GM12872 (cell line): ENCODE data around the gene F2RL3.

Experiments used
- TF ChIP-seq, protein P1 (sequence below): IDR thresholded peaks from 3 replicates; pipeline ENCODE4 v1.5.1; 2011; ENCODE audit warnings: low read depth, mild to moderate bottlenecking, low read length, moderate library complexity; ENCODE audit not compliant: insufficient read depth

The F2RL3 gene

DNA sequence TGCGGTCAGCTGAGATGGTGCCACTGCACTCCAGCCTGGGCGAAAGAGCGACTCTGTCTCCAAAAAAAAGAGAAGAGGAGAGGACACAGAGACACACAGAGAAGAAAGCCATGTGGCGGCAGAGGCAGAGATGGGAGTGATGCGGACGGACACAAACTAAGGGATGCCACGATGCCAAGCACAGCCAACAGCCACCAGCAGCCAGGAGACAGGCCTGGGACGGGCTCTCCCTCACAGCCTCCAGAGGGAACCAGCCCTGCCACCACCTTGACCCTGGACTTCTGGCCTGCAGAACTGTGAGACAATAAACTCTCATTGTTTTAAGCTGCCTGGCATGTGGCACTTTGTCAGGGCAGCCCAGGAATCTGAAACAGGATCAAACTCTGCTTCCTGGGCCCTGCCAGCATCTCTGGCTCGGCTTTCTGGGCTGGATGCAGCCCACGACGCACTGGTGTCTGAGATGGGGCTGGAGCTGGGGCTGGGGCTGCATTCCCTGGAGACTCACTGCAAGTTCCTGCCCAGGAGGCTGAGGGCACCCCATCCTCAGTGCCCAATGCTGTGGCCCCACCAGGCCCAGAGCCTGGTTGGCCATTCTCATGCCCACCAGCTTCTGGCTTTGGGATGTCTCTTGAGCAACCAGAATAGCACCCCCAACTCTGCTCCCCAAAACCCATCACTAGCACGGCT lies 3.0 kb downstream of the F2RL3 start:
- TF ChIP-seq, protein P1, sequence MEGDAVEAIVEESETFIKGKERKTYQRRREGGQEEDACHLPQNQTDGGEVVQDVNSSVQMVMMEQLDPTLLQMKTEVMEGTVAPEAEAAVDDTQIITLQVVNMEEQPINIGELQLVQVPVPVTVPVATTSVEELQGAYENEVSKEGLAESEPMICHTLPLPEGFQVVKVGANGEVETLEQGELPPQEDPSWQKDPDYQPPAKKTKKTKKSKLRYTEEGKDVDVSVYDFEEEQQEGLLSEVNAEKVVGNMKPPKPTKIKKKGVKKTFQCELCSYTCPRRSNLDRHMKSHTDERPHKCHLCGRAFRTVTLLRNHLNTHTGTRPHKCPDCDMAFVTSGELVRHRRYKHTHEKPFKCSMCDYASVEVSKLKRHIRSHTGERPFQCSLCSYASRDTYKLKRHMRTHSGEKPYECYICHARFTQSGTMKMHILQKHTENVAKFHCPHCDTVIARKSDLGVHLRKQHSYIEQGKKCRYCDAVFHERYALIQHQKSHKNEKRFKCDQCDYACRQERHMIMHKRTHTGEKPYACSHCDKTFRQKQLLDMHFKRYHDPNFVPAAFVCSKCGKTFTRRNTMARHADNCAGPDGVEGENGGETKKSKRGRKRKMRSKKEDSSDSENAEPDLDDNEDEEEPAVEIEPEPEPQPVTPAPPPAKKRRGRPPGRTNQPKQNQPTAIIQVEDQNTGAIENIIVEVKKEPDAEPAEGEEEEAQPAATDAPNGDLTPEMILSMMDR: no peak

DNA sequence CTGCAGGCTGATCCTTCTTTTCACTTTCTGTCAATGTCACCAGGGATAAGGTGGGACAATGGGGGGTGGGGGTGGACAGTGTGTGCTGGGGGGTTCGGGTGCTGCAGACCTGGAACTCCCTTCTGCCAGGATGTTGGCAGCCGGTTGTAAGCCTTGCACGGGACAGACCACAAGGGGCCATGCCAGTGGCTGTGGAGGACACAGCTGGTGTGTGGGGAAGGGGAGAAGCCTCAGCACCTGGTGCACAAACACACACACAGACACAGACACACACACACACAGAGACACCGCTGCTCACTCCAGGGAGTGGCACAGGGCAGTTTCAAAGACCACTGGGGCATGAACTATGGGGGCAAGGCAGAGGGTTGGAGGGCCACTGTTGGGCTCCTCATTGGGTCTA lies 3.6 kb downstream of the F2RL3 start:
- TF ChIP-seq, protein P1: no peak

DNA sequence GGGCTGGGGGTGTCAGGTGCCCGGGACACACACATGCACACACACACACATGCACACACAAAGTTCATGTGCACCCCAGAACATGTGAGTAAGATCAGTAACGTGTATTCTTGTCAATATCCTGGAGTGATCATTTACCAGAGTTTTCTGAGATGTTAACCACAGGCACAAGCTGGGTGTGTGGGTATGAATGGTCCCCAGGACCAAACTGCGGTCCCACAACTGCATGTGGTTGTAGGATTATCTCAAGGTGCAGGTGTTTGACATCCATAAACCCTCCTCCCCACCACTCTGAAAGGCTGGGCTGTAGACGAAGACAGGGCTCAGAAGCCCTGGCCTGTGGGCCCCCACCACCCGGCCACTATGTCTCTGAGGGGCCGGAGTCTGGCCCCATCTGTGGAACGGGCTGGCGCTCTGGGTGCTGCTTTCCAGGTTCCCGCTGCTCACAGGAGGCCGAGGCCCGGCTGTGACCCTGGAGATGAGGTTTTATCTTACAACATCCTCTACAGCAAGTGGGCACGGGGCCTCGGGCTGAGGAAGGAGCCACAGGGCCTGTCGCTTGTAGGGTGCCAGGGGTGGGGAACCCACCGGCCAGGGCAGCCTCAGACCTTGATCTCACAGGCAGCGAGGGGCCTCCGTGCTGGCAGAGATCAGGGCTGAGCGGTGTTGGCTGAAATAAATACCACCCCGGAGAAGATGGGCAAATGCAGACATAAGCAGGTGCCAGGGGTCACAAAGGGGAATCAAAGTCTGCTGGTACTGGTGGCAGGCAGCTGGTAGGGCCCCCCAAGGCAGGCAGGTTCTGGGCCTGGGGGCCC lies 4.3 kb downstream of the F2RL3 start:
- TF ChIP-seq, protein P1: no peak

DNA sequence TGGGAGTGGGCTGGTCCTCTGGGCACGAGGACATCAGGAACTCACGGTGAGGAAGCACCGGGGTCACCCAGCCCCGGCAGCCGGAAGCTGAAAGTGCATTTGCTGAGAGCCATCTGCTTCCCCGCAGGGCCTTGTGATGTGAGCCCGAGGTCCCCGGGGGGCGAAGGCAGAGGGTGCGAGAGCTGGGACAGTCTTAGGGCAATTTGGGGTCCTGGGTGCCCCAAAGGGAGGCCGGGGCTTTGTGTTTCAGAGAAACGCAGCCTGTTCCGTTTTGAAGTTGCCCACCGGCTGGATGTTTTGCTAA lies 4.8 kb downstream of the F2RL3 start:
- TF ChIP-seq, protein P1: no peak

DNA sequence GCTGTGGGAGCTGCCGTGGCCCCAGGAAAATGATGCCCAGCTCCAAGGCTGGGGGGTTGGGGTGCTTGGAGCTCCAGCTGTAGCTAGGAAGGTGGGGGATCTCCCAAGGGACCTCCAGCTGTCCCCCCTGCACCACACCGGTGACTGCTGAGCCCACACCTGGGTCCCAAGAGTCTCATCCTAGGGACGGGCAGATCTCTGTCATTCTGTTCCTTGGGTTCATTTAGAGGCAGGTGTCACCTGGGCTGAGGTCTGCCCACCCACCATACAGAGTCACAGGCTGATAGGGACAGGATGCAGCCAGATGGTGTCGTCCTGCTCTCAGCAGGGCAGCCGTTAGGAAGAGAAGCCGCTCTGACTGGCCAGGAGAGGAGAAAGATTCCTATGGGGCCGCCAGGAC lies 5.3 kb downstream of the F2RL3 start:
- TF ChIP-seq, protein P1: no peak

DNA sequence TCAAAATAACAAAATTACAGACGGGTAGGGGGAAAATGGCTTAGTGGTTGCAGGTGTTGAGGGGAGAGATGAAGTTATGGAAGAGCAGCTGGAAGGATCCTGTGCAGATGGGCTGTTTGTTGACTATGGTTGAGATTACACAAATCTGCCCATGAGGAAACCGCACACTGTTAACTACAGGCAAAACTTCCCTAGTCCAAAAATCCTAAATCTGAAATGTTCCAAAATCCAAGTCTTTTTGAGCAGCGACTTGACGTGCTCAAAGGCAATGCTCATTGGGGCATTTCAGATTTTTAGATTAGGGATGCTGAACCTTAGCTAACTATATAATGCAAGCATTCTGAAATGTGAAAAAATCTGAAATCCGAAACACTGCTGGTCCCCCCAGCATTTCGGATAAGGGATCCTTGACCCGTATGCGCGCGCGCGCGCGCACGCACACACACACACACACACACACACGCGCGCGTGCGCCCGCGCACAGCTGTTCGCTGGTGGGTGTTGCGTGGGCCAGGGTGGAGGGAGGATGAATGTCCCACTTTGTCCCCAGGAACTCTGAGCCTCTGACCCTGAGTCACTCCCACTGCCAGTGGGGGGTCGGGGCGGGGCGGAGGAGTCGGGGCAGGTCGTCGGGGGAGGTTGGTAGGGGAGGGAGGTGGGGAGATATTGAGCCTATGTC lies 6.8 kb downstream of the F2RL3 start:
- TF ChIP-seq, protein P1: no peak
